H1 (cell line): ENCODE measurements around the gene CCDC197. TPM values are rescaled to one million over a fixed set of nuclear protein-coding genes. Genes with fewer than 3 reads are reported as not detected.

Experiments used
- KDM5A ChIP-seq: fragments of 200-600 bp; IDR thresholded peaks from 2 replicates; pipeline ENCODE4 v1.7.1; 2012; ENCODE audit warnings: mild to moderate bottlenecking, low read length, inconsistent platforms, mixed read lengths
- MAX ChIP-seq: IDR thresholded peaks from 2 replicates; pipeline ENCODE4 v1.6.1; 2012; ENCODE audit warnings: inconsistent platforms
- RFX5 ChIP-seq: IDR thresholded peaks from 2 replicates; pipeline ENCODE4 v1.6.1; 2011; ENCODE audit warnings: low read depth, low read length, improper control_type of control experiment, borderline replicate concordance
- SIX5 ChIP-seq: IDR thresholded peaks from 2 replicates; pipeline ENCODE4 v1.6.1; 2011; ENCODE audit warnings: mild to moderate bottlenecking, low read depth, low read length
- YY1 ChIP-seq: IDR thresholded peaks from 2 replicates; pipeline ENCODE4 v1.6.1; 2011; ENCODE audit warnings: low read depth, mild to moderate bottlenecking, low read length
- polyA plus RNA-seq, 7 experiments: library from polyadenylated mRNA; depleted of rRNA in 3 of 7; stranded (reverse) in 5 of 7; unstranded in 2 of 7; fragments of >200 nt in 5 of 7; fragments of 200-250 nt in 2 of 7; gene quantifications; 1 replicate in 5 of 7; 2 replicates in 1 of 7; 4 replicates in 1 of 7; pipeline versions ENCODE4 v1.2.1 to v1.2.3, GENCODE V29; 2011 to 2013; ENCODE audit warnings: missing spikeins in 2 of 7, mixed read lengths in 2 of 7
- total RNA-seq: library from RNA; stranded (reverse); fragmentation: NEBNext Ultra II Directional; extraction: Animal tissue kit (Norgen Biotek cat#: 25700); gene quantifications from 2 replicates; pipeline ENCODE4 v1.2.1, GENCODE V29; 2021

CCDC197 gene
- total and polyA plus RNA-seq, 2 of the 8 experiments (the other 6 are each of a cell fraction or from before 2014, with no cell fraction given): not detected

DNA sequence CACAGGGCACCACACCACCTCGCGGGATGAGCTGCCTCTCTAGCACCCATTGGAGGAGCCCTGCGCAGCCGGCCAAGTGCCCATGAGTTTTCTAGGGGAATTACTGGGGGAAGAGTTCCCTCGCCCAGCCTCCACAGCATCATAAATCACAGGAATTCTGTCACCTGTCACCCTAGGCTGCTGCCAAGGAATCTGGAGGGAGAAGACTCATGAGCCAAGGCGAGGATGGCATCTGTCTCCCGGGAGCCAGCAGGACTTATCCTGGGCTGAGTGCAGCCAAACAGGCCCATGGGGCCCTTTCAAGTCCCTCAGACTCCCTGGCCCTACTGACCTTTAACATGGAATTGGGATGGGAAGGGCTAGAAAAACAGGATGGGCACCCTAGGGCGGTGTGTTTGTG lies 21.2 kb downstream of the CCDC197 start (continued):
- no peak for TF ChIP-seq YY1
- no peak for TF ChIP-seq KDM5A
- no peak for TF ChIP-seq SIX5
- no peak for TF ChIP-seq MAX
- no peak for TF ChIP-seq RFX5
